GM18502 (cell line): Measurements from ENCODE around the gene RSPH9.

Source experiments
- ATAC-seq: cut with Tn5 transposase; IDR thresholded peaks from one replicate; pipeline ENCODE4 v1.9.1; 2021; ENCODE audit warnings: mild to moderate bottlenecking; ENCODE audit not compliant: unreplicated experiment, poor library complexity

The RSPH9 gene

DNA sequence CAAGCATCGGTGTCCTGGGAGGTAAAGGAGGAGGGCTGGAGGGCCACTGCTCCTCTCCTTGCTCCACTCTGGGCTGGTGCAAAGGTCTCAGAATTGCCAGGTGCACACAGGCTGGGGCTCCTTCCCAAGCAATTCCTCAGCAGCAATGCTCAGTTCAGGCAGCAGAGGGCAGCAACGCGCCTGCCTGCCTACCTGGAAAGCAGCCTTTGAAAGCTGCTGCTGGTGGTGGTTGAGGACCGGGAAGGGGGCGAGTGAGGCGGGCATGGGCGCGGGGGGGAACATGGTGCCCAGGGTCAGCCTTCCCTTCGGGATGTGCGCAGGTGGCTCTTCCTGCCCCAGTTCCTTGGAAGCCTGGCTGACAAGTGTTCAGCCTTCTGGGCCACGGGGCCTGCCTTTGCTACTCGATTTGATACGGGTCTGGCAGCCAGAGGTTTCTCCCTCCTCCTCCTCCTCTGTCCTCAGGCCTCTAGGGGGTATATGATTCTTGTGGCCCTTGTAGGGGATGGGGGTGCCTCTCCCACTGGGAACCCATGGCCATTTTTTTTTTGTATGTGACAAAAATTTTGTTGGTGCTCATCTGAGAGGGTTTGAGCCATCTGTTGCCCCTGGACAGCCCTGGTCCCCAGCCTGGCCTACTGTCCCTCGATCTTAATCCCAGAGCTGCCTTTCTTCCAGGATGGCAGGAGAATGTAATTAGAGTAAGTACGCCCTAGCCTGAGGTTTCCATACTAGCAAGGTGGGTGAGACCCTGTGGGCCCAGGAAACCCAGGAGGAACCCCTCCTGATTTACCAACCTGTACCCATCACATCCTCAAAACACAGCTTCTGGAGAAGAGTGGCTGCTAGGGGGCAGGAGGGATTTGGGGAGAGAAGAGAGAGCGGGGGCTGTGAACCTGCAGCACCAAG lies 22.7 kb downstream of the RSPH9 start:
- ATAC-seq, result no peak

DNA sequence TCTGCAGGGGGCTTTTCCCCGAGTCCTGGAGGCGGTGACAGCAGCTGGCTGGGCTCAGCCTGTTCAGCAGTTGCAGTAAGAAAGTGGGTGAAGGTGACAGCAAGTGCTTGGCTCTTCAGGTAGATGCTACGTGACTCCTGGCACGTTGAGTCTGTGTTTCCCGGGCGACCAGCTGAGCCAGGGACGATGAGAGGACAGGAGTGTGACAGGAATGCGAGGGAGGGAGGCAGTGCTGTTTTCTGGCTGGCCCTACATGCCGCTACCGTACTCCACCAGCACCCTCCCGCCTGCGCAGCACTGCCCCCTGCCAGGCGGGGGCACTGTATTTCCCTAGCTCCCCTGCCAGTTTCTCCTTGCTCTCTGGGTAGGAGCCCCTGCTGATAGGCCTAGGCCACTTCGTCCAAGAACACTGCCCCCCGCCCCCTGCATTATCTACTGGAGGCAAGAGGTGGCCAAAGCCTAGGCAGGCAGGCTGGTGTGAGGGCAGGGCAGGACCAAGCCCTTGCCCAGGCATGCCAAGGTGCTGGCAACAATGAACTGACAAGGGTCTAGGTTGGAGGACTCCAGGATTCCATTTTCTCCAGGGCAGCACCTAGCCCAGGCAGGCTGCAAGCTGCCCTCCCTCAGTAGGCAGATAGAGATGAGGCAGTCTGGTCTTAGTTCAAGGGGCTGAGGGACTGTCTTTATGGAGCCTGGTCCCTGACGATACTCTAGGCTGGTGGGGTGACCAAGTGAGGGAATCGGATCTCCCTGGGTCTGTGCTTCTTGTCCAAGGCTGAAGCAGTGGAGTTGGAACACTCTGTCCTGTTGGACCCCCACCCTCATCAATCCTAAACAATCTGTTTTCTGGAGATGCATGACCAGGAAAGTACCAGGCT lies 23.6 kb downstream of the RSPH9 start:
- ATAC-seq, result no peak

- no peak for ATAC-seq
Measured at GRCh38 chr6:43669050-43669921, 24.4 kb downstream of the RSPH9 start.

- ATAC-seq, result no peak
Measured at GRCh38 chr6:43669922-43670622, 25.2 kb downstream of the RSPH9 start.

- ATAC-seq, result no peak
Measured at GRCh38 chr6:43670623-43670986, 25.8 kb downstream of the RSPH9 start.

- ATAC-seq, result no peak
Measured at GRCh38 chr6:43671011-43671800, 26.4 kb downstream of the RSPH9 start.

- ATAC-seq, result no peak
Measured at GRCh38 chr6:43671801-43672690, 27.2 kb downstream of the RSPH9 start.

- ATAC-seq, result no peak
Measured at GRCh38 chr6:43673444-43674084, 28.7 kb downstream of the RSPH9 start.

- no peak for ATAC-seq
Measured at GRCh38 chr6:43674291-43674690, 29.5 kb downstream of the RSPH9 start.

DNA sequence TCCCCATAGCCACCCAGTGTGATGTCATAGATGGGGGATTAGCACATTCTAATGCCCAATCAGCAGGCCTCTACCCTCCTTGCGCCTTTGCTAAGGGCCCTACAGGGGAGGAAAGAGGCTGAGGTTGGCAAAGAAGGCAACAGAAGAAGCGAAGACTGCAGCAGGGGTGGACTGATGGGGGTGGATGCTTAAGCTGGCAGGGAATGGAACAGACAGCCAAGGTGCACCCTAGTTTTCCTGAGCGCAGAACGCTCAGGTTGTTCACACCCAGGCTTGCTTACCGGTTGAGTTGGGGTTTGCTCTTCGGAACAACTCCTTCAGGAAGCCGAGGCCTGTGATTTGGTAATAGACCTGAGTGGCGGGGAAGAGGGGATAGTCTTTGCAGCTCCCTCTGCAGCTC lies 30.1 kb downstream of the RSPH9 start:
- no peak for ATAC-seq

DNA sequence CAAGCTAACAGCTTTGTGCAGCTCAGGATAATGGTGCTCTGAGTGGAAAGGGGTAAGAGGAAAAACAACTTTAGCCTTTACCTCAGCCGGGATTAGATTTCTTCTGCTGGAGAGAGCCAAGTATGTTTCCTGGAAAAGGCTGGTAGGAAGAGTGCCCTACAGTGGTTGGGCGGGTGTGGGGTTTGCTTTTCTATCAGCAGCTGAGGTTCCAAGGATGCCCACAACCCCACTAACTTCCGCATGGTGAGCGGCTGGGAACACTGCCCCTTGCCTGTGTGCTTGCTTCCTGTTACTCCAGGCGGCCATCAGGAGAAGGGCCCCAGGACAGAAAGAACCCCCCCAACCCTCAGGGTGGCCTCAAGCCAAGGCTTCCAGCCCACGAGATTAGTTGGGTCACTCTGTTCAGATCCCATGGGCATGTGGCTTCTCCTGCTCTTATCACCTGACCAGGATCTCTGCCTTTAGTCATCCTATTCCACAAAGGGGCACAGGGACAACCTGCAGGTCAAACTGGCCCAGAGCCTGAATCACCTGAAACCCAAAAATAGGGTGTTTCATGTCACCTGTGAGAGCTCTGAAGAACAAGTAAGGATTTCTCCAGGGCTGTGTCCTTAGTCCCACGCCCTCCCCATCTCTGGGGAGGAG lies 32.2 kb downstream of the RSPH9 start:
- no peak for ATAC-seq

DNA sequence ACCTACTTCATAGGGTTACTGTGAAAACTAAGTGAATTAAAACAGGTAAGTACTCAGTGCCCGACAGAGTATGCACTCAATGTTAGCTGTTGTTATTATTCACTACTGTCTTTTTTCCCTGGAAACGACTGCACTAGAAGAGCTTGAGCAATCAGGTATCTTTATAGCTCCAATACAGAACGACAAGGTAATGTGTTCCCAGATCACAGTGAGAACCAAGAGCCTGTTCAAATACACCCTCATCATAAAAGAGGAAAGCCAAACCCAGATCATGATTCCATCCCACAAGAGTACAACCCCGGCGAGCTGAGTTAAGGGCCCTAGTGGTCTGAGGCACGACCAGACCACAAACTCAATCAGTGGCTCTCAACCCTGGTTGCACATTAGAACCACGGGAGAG lies 32.9 kb downstream of the RSPH9 start:
- no peak for ATAC-seq

DNA sequence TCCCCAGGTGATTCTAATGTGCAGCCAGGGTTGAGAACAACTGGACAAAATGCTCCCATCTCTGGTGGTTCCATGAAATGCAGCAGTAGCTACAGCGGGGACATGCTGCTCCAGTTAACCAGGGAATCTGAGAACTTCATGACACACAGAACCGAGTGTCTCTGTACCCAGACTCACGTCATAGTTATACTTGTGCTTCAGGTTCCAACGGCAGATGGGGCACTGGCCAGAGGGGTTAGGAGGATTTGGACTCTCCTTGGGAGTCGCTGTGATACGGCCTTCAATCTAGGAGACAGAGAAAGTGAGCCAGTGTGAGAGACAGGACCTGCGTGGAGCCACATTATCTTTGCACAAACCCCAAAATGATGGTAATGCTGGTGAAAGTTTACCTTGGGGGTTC lies 33.5 kb downstream of the RSPH9 start:
- no peak for ATAC-seq

DNA sequence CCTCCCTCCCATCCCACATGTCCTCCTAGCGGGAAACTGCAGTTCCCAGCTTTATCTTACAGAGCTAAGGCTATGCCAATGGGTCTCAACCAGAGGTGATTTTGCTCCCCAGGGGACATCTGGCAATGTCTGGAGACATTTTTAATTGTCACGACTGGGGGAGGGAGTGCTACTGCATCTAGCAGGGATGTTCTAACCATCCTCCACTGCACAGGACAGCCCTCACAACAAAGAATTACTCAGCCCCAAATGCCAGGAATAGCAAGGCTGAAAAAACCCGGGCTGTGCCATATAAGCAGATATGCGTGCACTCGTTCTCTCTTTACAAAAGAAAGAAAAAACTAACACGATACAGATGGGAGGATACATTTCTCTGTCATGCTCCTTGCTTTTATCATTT lies 34.2 kb downstream of the RSPH9 start:
- ATAC-seq, result no peak

DNA sequence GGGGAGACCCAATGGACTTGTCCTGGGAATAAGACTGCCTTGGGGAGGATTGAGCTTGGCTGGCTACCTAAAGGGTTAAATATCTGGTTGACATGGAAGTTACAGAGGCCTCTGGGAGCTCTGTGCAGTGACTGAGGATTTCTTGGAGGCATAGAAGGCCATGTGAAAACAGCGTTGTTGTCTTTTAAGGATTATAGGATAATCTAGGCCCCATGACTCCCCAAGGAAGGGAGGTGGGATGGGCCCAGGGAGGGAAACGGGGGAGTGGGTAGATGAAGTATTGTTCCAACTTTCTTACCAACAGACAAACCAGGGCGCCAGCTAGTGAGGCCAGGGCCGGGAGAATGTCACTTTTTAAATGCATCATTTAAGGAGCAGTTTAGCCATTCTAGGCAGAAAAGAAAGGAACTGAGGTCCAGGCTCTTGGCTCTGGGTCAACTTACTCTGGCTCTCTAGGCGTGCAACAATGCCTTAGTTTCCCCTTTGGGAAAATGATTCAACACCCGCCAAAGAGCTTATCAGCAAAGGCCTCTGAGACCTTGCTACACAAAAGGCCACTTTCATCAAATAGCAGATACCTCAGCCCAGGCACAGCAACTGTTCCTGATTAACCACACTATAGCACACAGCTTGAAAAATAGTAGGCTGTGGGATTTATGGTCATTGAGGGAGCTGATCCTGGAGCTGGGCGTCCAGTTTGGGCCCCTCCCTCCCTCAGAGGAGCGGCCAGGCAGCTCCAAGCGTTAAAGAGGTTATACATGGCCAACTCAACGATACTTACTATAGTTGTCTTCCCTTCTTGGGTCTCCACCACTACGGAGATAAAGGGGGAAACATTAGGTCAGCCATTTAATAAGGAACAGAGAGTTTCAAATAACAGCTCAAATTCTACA lies 35.7 kb downstream of the RSPH9 start:
- no peak for ATAC-seq

- no peak for ATAC-seq
Measured at GRCh38 chr6:43681303-43681702, 36.5 kb downstream of the RSPH9 start.
